Effector CD4-positive, alpha-beta T cell (primary cell): ENCODE measurements around the gene NXN.
"Not testable (repeated sequence)": the region's sequence is repeated elsewhere in the genome, so short reads cannot be mapped to it uniquely, and the experiment has no call there.

ENCODE experiments used
- DNase-seq: peaks from one replicate; pipeline ENCODE4 v3.0.0-alpha.2; 2020

Gene NXN

DNA sequence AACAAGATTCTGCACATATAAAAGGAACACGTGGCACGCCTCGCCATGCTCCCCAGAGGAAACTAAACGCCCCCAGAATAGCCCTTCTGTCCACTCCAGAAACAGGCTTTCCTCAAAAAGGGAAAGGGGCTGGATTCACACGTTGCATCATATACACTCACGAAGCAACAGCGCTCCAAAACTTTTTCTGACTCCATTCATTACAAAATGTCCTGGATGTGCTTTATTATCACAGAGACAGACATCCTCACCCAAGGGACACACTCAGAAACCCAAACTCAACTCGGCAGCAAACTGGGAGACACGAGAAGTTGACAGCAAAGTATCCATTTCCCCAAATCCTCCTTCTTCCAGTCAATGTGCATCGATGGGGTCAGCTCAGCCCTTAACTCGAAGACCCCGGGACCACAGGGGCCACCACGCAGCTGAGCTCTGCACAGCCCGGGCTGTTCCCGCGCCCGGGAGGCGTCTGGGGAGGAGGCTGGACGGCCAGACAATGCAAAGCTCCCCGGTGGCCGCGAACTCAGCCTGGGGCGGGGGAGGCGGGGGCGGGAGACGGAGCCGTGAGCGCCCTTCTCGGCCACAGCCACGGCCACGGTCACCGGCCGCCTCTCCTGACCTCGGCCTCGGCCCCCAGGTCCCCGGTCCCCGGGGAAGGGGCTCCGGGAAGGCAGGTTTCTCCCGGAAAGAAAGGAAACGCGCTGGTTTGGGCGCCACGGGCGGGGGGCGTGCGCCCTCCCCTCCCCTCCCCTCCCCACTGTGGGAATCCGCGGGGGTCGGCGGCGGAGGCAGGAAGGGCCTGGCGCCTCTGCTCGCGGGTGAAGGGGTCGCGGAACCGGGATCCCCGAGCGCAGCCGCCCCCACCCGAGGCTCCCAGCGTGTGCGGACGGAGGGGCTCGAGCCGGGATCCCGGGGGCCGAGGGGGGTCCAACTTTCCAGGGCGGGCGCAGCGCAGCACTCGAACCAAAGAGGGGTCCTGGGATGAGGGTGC is 1.2 kb downstream of the NXN start:
- DNase-seq = no peak

DNA sequence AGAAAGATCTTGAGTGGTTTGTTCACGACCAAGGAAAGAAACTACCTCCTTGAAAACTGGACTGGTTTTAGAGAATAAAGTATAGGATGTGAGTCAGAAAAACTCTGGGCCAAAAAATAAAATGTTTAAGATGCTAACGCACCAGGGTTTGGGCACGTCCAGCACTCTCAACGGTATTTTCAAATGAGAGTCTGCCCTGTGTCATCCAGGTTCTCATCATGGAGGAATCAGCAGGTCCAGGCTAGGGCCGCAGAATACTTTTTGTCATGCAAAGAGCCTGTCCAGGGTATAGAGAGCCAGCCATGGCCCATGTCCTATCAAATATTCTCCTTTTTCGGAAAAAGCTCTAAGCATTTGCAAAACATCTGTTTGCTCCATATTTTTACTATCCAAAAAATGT is 2.4 kb downstream of the NXN start:
- no peak for DNase-seq

DNA sequence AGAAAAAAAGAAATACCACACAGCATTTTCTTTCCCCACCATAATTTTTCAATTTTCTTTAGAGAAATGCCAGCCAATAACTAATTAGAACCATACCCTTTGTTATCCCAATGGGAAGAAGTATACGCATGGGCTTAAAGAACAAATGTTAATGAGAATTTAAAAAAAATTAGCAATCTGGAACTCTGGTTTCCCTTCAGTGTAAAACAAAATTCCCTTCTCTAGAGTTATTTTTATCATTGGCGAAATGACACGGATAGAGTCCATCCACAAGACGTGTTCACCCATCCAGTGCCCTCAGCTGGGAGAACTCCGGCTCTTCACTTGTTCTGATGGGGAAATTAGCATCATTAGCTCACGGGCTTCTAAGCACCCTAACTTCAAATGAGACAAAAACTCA is 3.3 kb downstream of the NXN start:
- no peak for DNase-seq

DNA sequence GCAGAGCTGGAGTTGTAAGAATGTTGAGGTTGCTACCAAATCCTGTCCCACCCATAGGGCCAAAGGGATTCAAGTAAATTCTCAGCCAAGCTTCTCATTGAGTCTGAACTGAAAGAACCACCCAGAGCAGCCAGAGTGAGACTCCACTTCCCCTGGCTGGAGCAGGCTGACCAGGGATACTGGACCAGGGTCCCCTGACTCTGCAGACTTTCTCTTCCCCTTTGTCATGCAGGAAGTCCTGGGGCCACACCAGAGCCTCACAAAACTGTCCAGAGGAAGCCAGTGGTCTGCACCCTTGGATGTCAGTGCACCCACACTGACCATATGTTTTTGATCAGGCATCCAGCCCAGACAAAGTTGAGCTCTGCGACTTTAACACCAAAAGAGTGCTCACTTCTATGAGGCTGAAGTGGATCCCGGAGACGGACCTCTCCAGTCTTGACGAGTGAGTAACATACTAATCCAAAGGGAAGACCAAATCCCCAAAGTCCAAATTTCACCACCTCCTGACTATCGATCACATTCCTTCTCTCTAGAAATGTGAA is 4.1 kb downstream of the NXN start:
- DNase-seq = no peak

DNA sequence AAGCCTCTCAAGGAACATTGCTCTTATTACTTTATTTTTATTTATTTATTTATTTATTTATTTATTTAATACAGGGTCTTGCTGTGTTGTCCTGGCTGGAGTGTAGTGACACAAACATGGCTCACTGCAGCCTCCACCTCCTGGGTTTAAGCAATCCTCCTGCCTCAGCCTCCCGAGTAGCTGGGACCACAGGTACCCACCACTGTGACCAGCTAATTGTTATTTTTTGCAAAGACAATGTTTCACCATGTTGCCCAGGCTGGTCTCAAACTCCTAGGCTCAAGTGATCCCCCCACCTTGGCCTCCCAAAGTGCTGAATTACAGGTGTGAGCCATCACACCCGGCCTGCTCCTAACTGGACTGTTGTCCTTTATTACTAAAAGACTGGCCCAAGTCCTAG is 4.8 kb downstream of the NXN start:
- DNase-seq = not testable (repeated sequence)

DNA sequence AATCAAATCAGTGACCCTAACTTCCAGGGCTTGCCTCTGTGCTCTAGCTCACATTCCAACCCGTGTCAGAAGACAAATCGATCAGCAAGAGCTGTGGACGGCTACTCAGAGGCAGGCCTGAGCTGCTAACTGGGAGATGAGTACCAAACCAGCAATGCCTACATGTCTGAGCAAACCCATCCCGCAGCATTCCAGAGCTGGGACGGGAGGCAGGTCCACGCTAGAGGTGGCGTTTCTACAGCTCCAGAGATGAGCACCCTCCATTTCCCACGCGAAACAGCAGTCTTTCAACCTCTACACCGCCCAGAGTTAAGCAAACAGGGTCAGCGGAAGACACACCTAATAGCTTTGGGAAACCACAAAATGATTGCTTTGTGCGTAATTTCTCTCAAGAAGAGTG is 6.5 kb downstream of the NXN start:
- no peak for DNase-seq

DNA sequence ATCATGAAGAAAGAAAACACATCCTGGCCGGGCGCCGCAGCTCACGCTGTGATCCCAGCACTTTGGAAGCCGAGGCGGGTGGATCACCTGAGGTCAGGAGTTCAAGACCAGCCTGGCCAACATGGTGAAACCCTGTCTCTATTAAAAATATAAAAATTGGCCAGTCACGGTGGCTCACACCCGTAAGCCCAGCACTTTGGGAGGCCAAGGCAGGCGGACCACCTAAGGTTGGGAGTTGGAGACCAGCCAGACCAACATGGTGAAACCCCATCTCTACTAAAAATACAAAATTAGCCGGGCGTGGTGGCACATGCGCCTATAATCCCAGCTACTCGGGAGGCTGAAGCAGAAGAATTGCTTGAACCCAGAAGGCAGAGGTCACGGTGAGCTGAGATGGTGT is 7.7 kb downstream of the NXN start:
- not testable (repeated sequence) for DNase-seq

GRCh38 chr17:970364-970763 is 9.2 kb downstream of the NXN start:
- DNase-seq = no peak

DNA sequence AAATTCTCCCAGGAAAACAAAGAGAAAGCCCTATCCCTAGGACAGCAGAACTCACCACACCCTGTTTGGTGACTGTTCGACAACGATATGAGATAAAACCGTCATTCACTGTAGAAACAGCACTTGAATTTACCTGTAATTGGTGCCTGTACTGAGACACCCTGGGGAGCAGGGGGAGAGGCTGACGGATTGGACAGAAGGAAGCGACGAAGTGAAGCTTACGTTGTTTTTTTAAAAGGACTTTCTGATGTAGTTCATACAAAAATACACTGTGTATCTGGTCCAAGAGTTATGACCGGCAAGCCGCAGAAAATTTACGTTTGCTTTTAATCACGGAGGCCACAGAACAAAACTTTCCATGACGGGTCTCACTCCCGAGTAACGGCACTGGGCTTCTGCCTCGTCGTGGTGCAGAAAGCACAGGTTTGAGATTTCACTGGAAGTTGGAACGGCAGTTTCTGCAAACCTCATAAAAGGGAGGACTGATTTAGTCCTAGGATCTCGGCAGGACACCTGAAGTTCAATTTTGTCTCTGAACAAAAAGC is 9.7 kb downstream of the NXN start:
- no peak for DNase-seq

- no peak for DNase-seq
Observed at GRCh38 chr17:968812-969730, 10.5 kb downstream of the NXN start.

DNA sequence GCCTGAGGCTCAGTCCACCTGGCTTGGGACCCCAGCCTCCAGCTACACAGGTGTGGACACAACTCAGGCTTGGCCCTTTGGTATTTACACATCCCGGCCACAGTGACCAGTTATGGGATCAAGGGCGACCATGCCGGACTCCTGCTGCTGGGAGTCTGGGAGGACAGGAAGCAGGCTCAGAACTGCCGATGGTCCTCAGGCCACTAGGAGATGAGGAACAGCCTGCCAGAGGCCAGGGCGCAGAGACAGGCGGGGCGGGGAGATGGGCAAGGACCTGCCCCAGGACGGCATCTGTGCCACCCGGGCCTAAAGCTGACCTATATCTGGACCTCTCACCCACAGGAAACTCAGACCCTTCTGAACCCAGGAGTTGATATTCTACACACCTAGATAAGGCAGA is 12.5 kb downstream of the NXN start:
- no peak for DNase-seq

DNA sequence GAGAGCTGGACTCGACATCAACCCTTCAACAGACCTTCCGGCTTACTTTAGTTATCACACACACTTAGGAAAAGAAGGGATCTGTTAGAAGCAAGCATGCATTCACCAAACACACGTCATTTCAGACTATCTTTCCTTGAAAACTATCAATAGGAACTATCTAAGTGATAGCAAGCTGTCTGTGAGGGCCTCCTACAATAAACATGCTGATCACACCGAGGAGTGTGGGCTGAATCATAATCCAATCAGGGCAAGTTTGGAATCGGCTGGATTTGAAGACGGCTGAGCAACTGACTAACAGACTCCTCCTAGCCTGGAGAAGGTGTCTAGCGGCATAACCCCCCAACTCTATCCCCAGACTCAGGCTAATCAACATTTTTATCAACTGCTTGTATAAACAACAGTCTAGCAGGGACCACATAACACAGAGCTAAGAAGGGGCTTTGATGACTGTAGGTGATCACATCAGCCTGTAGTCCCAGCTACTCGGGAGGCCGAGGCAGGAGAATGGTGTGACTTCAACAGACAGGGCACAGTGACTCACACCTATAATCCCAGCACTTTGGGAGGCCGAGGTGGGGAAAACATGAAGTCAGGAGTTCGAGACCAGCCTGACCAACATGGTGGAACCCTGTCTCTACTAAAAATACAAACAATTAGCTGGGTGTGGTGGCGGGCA is 14.1 kb downstream of the NXN start:
- DNase-seq = no peak

DNA sequence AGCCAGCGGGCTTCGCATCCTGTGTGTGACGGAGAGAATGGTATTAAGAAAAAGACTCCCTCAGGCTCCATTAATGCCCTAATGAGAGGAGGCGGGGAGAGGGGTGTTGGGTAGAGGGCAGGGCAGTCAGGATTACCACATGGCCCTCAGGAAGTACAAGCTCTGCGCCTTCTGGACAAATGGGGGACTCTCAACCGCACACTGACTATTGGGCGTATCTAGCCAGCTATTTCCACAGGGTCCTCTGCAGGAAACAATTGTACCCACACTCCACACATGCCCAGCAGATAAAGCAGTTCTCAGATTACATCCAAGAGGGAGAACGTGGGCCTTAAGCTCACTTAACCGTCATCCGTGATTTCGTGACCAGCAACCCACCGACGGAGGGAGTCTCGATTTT is 14.7 kb downstream of the NXN start:
- no peak for DNase-seq

- no peak for DNase-seq
Observed at GRCh38 chr17:962670-963069, 16.9 kb downstream of the NXN start.

DNA sequence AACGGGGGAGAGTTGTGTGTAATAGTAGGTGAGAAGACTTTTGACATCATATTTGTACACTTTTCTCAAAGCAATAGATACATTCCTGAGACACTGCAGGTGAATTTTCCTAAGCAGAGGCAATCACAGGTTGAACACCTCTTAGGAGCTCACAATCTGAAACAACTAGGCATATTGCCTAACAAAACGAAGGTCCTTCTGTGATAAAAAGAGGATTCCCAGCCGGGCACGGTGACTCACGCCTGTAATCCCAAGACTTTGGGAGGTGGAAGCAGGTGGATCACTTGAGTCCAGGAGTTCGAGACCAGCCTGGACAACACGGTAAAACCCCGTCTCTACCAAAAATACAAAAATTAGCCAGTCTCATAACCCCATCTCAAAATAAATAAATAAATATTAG is 17.4 kb downstream of the NXN start:
- no peak for DNase-seq

- DNase-seq = no peak
Observed at GRCh38 chr17:958712-959451, 20.7 kb downstream of the NXN start.

DNA sequence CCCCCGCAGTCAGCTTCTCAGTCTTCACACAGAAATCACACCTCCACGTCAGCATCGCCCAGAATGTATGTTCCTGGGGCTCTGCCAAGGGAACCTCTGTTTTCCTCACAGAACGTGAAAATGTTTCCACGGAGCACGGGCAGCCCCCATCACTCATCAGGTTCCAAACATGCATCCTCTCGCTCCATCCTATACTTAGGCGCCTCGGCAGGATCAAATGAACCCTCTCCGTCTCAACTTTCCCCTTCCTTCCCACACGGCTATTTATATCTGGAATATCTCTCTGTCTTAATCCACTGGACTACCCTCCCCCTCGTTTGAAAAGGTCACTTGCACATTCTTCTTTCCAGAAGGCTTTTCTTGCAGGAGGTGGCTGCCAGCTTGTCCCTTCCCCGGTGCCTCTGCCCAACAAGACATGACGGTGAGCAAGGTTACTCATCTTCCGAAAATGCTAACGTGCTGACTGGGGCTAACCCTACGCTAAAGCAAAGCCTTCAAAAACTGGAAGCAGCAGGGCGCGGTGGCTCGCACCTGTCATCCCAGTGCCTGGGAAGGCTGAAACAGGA is 21.6 kb downstream of the NXN start:
- DNase-seq = no peak

GRCh38 chr17:956905-957304 is 22.7 kb downstream of the NXN start:
- DNase-seq = no peak

DNA sequence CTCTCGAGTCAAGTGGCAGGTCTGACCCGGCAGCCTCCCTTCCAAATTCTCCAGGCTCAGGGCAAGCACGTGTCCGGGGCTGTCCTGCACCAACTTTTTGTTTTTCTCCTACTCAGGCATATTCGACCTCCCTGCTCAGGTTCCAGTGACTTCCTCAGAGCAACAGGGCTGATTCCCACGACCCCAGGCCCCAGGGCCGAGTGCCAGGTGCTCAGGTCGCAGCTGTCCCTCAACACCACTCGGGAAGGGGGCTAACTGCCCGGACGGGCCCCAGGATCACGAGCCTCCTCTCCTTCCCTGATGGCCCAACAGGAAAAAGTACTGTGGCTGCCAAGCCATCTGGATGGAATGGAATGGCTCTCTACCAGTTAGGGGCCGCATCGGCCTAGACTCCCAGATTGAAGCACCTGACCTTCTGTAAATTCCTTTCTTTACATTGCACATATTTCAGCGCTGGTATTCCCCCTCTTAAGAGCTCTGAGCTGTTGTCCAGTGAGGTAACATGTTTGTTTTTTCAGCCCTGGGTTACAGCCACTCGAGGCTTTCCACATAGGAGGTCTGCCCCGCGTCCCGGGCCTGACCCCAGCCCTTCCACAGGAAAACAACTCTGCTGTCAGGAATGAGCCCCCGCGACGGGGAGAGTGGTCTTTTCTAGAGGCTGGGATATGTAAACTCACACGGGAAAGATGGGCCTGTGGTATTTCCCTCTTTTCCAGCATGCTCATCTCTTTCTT is 25.0 kb downstream of the NXN start:
- DNase-seq = no peak

GRCh38 chr17:953767-954166 is 25.8 kb downstream of the NXN start:
- DNase-seq = no peak

GRCh38 chr17:952592-952991 is 27.0 kb downstream of the NXN start:
- not testable (repeated sequence) for DNase-seq
